ENCODE measurements around the gene MGA. TPM values are rescaled to one million over a fixed set of nuclear protein-coding genes. Genes with fewer than 3 reads are reported as not detected.

The MGA gene
- total and polyA plus RNA-seq, 2 donors (not counting 1 experiment from before 2014, with no cell fraction given), result 6.5 to 33.7 TPM

- no peaks in the 10 kb centered on the region for H3K27me3 ChIP-seq (ENCODE audit: control insufficient read depth, insufficient read depth, low read length)
- no peaks in the 10 kb centered on the region for H4K20me1 ChIP-seq (ENCODE audit: control insufficient read depth, extremely low read depth, insufficient read depth, low read length)
- H3K4me1 ChIP-seq (ENCODE audit: control insufficient read depth, extremely low read depth, insufficient read depth, low read length), result peaks cover 8% of the 10 kb centered on the region
- no peak overlapping the region for H3K4me2 ChIP-seq (ENCODE audit: extremely low read depth, insufficient read depth, low read length)
- no peaks in the 10 kb centered on the region for H3K9me3 ChIP-seq (ENCODE audit: control insufficient read depth, insufficient read depth, low read depth, low read length)
- H2AFZ ChIP-seq (ENCODE audit: low read length), result no peak overlapping the region
- H3K36me3 ChIP-seq (ENCODE audit: control insufficient read depth, insufficient read depth, low read length), result peaks cover 7% of the 10 kb centered on the region
- TF ChIP-seq EZH2 (IDR thresholded peaks at IDR 0.05; ENCODE audit: low read length, missing control alignments) (no peak), CTCF (conservative IDR thresholded peaks at IDR 0.05 in 1 of 2, IDR thresholded peaks at IDR 0.05 in 1 of 2; ENCODE audit: low read depth in 1 of 2, low read length in 2 of 2) (no peak)
- H3K9ac ChIP-seq (ENCODE audit: insufficient read depth, low read length), result no peak overlapping the region
- no peak overlapping the region for H3K27ac ChIP-seq (ENCODE audit: insufficient read depth, low read length)
- no peaks in the 10 kb centered on the region for H3K79me2 ChIP-seq (ENCODE audit: control insufficient read depth, insufficient read depth, low read length)
- no peak overlapping the region for H3K4me3 ChIP-seq (replicated peaks in 1 of 4; ENCODE audit: control extremely low read depth in 1 of 4, insufficient read depth in 1 of 4, low read depth in 3 of 4, low read length in 4 of 4)
- DNase-seq (ENCODE audit: low read depth in 2 of 2), result no peak
Measured at GRCh38 chr15:41812820-41813375, 152.7 kb downstream of the MGA start.

- Histone ChIP-seq H3K9ac (ENCODE audit: insufficient read depth, low read length) (no peak overlapping the region), H3K36me3 (ENCODE audit: control insufficient read depth, insufficient read depth, low read length) (peaks cover 7% of the 10 kb centered on the region), H3K4me1 (ENCODE audit: control insufficient read depth, extremely low read depth, insufficient read depth, low read length) (peaks cover 8% of the 10 kb centered on the region), H3K4me2 (ENCODE audit: extremely low read depth, insufficient read depth, low read length) (no peak overlapping the region), H3K79me2 (ENCODE audit: control insufficient read depth, insufficient read depth, low read length) (no peaks in the 10 kb centered on the region), H2AFZ (ENCODE audit: low read length) (no peak overlapping the region), H3K9me3 (ENCODE audit: control insufficient read depth, insufficient read depth, low read depth, low read length) (no peaks in the 10 kb centered on the region), H4K20me1 (ENCODE audit: control insufficient read depth, extremely low read depth, insufficient read depth, low read length) (no peaks in the 10 kb centered on the region), H3K4me3 (replicated peaks in 1 of 4; ENCODE audit: control extremely low read depth in 1 of 4, insufficient read depth in 1 of 4, low read depth in 3 of 4, low read length in 4 of 4) (no peak overlapping the region), H3K27ac (ENCODE audit: insufficient read depth, low read length) (no peak overlapping the region), H3K27me3 (ENCODE audit: control insufficient read depth, insufficient read depth, low read length) (no peaks in the 10 kb centered on the region)
- DNase-seq (ENCODE audit: low read depth in 2 of 2), result no peak
- no peak for TF ChIP-seq CTCF (conservative IDR thresholded peaks at IDR 0.05 in 1 of 2, IDR thresholded peaks at IDR 0.05 in 1 of 2; ENCODE audit: low read depth in 1 of 2, low read length in 2 of 2)
- no peak for TF ChIP-seq EZH2 (IDR thresholded peaks at IDR 0.05; ENCODE audit: low read length, missing control alignments)
Measured at GRCh38 chr15:41813426-41813825, 153.2 kb downstream of the MGA start.

GRCh38 chr15:41814534-41814933, 154.3 kb downstream of the MGA start:
- Histone ChIP-seq H3K4me3 (replicated peaks in 1 of 4; ENCODE audit: control extremely low read depth in 1 of 4, insufficient read depth in 1 of 4, low read depth in 3 of 4, low read length in 4 of 4) (no peak overlapping the region), H3K27ac (ENCODE audit: insufficient read depth, low read length) (no peak overlapping the region), H3K4me2 (ENCODE audit: extremely low read depth, insufficient read depth, low read length) (no peak overlapping the region), H3K4me1 (ENCODE audit: control insufficient read depth, extremely low read depth, insufficient read depth, low read length) (peaks cover under 1% of the 10 kb centered on the region), H3K9ac (ENCODE audit: insufficient read depth, low read length) (no peak overlapping the region), H2AFZ (ENCODE audit: low read length) (no peak overlapping the region), H3K36me3 (ENCODE audit: control insufficient read depth, insufficient read depth, low read length) (peaks cover 15% of the 10 kb centered on the region), H3K79me2 (ENCODE audit: control insufficient read depth, insufficient read depth, low read length) (no peaks in the 10 kb centered on the region), H4K20me1 (ENCODE audit: control insufficient read depth, extremely low read depth, insufficient read depth, low read length) (no peaks in the 10 kb centered on the region), H3K27me3 (ENCODE audit: control insufficient read depth, insufficient read depth, low read length) (no peaks in the 10 kb centered on the region), H3K9me3 (ENCODE audit: control insufficient read depth, insufficient read depth, low read depth, low read length) (no peaks in the 10 kb centered on the region)
- no peak for DNase-seq (ENCODE audit: low read depth in 2 of 2)
- TF ChIP-seq CTCF (conservative IDR thresholded peaks at IDR 0.05 in 1 of 2, IDR thresholded peaks at IDR 0.05 in 1 of 2; ENCODE audit: low read depth in 1 of 2, low read length in 2 of 2), result no peak
- TF ChIP-seq EZH2 (IDR thresholded peaks at IDR 0.05; ENCODE audit: low read length, missing control alignments), result no peak
